ENCODE measurements around the gene KCNF1. TPM values are rescaled to one million over a fixed set of nuclear protein-coding genes. Genes with fewer than 3 reads are reported as not detected.

KCNF1 gene
- total and polyA plus RNA-seq, 2 of the 8 experiments (the other 6 are each of a cell fraction or from before 2014, with no cell fraction given) = 0.48 to 1.5 TPM

GRCh38 chr2:10949835-10950234 is 38.1 kb downstream of the KCNF1 start (continued):
- no peak for TF ChIP-seq CTCF (IDR thresholded peaks at IDR 0.05; ENCODE audit: control extremely low read depth in 1 of 3, insufficient read depth in 1 of 3, low read depth in 1 of 3, low read length in 3 of 3)
- no peak for TF ChIP-seq CHD1 (IDR thresholded peaks at IDR 0.05; ENCODE audit: low read depth, low read length)
- no peak for TF ChIP-seq SUZ12 (IDR thresholded peaks at IDR 0.05; ENCODE audit: low read length)
- TF ChIP-seq EP300 (IDR thresholded peaks at IDR 0.05; ENCODE audit: borderline replicate concordance in 1 of 2, low read depth in 2 of 2, low read length in 2 of 2) = no peak
- no peak for TF ChIP-seq RAD21 (IDR thresholded peaks at IDR 0.05 in 1 of 2, conservative IDR thresholded peaks at IDR 0.05 in 1 of 2; ENCODE audit: low read depth in 2 of 2, low read length in 2 of 2)
- no peak for TF ChIP-seq TCF12 (IDR thresholded peaks at IDR 0.05; ENCODE audit: low read depth, low read length)
